ENCODE data around the gene MOBP.

Gene MOBP

GRCh38 chr3:39502838-39503145 lies 35.3 kb downstream of the MOBP start:
- Histone ChIP-seq H3K4me3 (ENCODE audit: insufficient read depth, low read length, poor library complexity, severe bottlenecking) (no peak overlapping the region), H3K9me3 (ENCODE audit: insufficient read depth, low read length) (no peaks in the 10 kb centered on the region), H3K79me2 (ENCODE audit: insufficient read depth, low read length) (no peaks in the 10 kb centered on the region), H3K27ac (ENCODE audit: low read depth, low read length) (no peak overlapping the region), H3K9me2 (replicated peaks; ENCODE audit: insufficient read depth, low read length) (no peaks in the 10 kb centered on the region), H2AFZ (ENCODE audit: low read depth, low read length, severe bottlenecking) (no peak overlapping the region), H4K20me1 (ENCODE audit: low read depth, low read length) (no peaks in the 10 kb centered on the region), H3K9ac (ENCODE audit: low read length) (no peak overlapping the region), H3K36me3 (ENCODE audit: low read length) (no peaks in the 10 kb centered on the region), H3K27me3 (ENCODE audit: low read length) (no peaks in the 10 kb centered on the region), H3K4me2 (ENCODE audit: low read depth, low read length, poor library complexity, severe bottlenecking) (no peak overlapping the region), H3F3A (ENCODE audit: insufficient read depth) (no peaks in the 10 kb centered on the region)
- TF ChIP-seq EZH2phosphoT487 (conservative IDR thresholded peaks at IDR 0.05; ENCODE audit: low read length) (no peak), CTCF (IDR thresholded peaks at IDR 0.05; ENCODE audit: insufficient read depth, low read length, poor library complexity, severe bottlenecking) (no peak)

GRCh38 chr3:39505866-39506742 lies 38.6 kb downstream of the MOBP start:
- no peaks in the 10 kb centered on the region for H3K9me3 ChIP-seq (ENCODE audit: insufficient read depth, low read length)
- H4K20me1 ChIP-seq (ENCODE audit: low read depth, low read length) = no peaks in the 10 kb centered on the region
- no peak overlapping the region for H3K4me3 ChIP-seq (ENCODE audit: insufficient read depth, low read length, poor library complexity, severe bottlenecking)
- H3F3A ChIP-seq (ENCODE audit: insufficient read depth) = no peaks in the 10 kb centered on the region
- H3K27ac ChIP-seq (ENCODE audit: low read depth, low read length) = no peak overlapping the region
- no peak overlapping the region for H3K9ac ChIP-seq (ENCODE audit: low read length)
- H3K4me2 ChIP-seq (ENCODE audit: low read depth, low read length, poor library complexity, severe bottlenecking) = no peak overlapping the region
- no peaks in the 10 kb centered on the region for H3K27me3 ChIP-seq (ENCODE audit: low read length)
- H2AFZ ChIP-seq (ENCODE audit: low read depth, low read length, severe bottlenecking) = no peak overlapping the region
- H3K9me2 ChIP-seq (replicated peaks; ENCODE audit: insufficient read depth, low read length) = no peaks in the 10 kb centered on the region
- H3K36me3 ChIP-seq (ENCODE audit: low read length) = no peaks in the 10 kb centered on the region
- TF ChIP-seq EZH2phosphoT487 (conservative IDR thresholded peaks at IDR 0.05; ENCODE audit: low read length) (no peak), CTCF (IDR thresholded peaks at IDR 0.05; ENCODE audit: insufficient read depth, low read length, poor library complexity, severe bottlenecking) (no peak)
- no peaks in the 10 kb centered on the region for H3K79me2 ChIP-seq (ENCODE audit: insufficient read depth, low read length)

- Histone ChIP-seq H3F3A (ENCODE audit: insufficient read depth) (no peaks in the 10 kb centered on the region), H3K79me2 (ENCODE audit: insufficient read depth, low read length) (no peaks in the 10 kb centered on the region), H3K4me3 (ENCODE audit: insufficient read depth, low read length, poor library complexity, severe bottlenecking) (no peak overlapping the region), H3K9me3 (ENCODE audit: insufficient read depth, low read length) (no peaks in the 10 kb centered on the region), H3K36me3 (ENCODE audit: low read length) (no peaks in the 10 kb centered on the region), H3K27ac (ENCODE audit: low read depth, low read length) (no peak overlapping the region), H3K9ac (ENCODE audit: low read length) (no peak overlapping the region), H3K4me2 (ENCODE audit: low read depth, low read length, poor library complexity, severe bottlenecking) (no peak overlapping the region), H4K20me1 (ENCODE audit: low read depth, low read length) (no peaks in the 10 kb centered on the region), H3K27me3 (ENCODE audit: low read length) (no peaks in the 10 kb centered on the region), H3K9me2 (replicated peaks; ENCODE audit: insufficient read depth, low read length) (no peaks in the 10 kb centered on the region), H2AFZ (ENCODE audit: low read depth, low read length, severe bottlenecking) (no peak overlapping the region)
- no peak for TF ChIP-seq CTCF (IDR thresholded peaks at IDR 0.05; ENCODE audit: insufficient read depth, low read length, poor library complexity, severe bottlenecking)
- no peak for TF ChIP-seq EZH2phosphoT487 (conservative IDR thresholded peaks at IDR 0.05; ENCODE audit: low read length)
These were observed 39.4 kb downstream of the MOBP start for GRCh38 chr3:39506863-39507262.

All from SU-DHL-6 (cell line).